GM21723 (cell line): ENCODE data around the gene SRSF1.
"Not testable (repeated sequence)": the region's sequence is repeated elsewhere in the genome, so short reads cannot be mapped to it uniquely, and the experiment has no call there.

ENCODE experiments used
- ATAC-seq: cut with Tn5 transposase; IDR thresholded peaks from one replicate; pipeline ENCODE4 v1.9.1; 2021; ENCODE audit warnings: mild to moderate bottlenecking, moderate library complexity; ENCODE audit not compliant: unreplicated experiment

Gene SRSF1

GRCh38 chr17:57970710-57971109, 36.3 kb downstream of the SRSF1 start:
- ATAC-seq = no peak

DNA sequence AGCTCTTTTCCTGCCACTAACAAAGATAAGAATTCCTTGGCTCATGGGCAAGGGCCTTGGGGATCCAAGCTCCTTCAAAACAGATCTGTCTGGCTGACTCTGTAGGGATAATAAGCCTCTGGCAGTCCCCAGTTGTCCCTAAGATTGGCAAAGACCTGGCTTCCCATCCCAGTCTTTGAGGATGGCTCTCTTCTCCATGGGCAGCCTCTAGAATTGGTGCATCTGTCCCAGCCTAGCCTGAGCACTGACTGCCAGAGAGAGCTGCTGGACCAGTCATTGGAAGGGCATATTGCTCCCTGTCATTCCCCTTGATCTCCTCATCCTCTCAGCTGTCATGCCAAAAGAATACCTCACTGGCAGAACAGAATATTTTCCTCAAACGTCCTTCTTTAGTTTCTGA, 38.6 kb downstream of the SRSF1 start:
- no peak for ATAC-seq

DNA sequence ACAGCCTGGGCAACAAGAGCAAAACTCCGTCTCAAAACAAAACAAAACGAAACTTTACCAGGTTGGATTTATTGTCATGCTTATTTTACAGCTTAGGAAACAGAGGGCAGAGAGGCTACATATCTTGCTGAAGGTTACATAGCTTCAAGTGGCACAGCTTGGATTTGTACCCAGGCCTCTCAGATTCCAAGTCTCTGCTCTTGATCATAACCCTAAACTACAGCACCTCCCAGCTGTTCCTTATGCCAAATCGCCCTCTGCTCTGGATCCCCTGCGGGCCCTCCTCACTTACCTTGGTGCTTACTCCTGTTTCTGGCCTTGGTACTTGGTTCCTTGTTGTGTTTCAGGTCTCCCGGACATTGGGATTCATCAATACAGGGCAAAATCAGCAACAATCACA, 40.2 kb downstream of the SRSF1 start:
- ATAC-seq = no peak

DNA sequence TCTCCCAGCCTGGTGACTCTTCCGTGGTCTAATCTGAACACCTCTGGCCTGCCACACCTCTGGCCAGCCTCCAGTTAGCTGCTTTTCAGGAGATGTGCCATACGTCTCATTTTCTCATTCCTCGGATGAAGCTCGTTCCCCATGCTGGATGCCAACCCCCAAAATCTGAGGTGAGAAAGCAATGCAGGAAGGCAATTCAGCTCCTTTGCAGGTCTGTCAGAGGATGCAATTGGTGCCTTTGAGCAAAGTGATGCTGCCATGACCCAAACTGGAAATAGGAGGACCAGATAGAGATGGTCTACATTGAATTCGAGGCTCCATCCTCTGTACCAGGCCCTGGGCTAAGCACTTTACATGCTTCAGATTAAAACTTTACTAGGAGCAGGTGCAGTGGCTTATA, 40.8 kb downstream of the SRSF1 start:
- no peak for ATAC-seq

GRCh38 chr17:57965521-57966160, 41.4 kb downstream of the SRSF1 start:
- no peak for ATAC-seq

GRCh38 chr17:57963149-57963511, 43.9 kb downstream of the SRSF1 start:
- no peak for ATAC-seq

- ATAC-seq = no peak
Observed at GRCh38 chr17:57962279-57963148, 44.5 kb downstream of the SRSF1 start.

DNA sequence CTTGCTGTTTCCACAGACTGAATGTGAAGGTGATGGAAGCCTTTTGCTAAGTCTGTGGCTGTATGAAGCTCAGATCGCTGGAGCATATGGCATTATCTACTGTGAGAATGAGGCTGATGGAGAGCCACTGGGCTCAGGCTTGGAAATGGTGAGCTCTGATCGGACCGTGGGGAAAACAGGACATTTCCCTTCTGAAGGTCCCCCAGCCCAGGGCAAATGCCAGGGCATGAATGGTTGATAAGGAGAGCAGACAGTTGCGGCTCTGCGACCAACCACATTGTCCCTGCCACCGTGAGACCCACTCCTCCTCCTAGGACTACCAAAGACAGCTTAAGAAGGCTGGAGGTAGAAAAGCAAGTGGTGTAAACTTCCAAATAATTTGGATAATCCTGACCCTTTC, 47.1 kb downstream of the SRSF1 start:
- no peak for ATAC-seq

- ATAC-seq = not testable (repeated sequence)
Observed at GRCh38 chr17:57958391-57958790, 48.7 kb downstream of the SRSF1 start.

GRCh38 chr17:57957886-57958285, 49.2 kb downstream of the SRSF1 start:
- no peak for ATAC-seq

- ATAC-seq = no peak
Observed at GRCh38 chr17:57957120-57957850, 49.8 kb downstream of the SRSF1 start.

GRCh38 chr17:57956291-57957119, 50.5 kb downstream of the SRSF1 start:
- ATAC-seq = peak; percentile 71

DNA sequence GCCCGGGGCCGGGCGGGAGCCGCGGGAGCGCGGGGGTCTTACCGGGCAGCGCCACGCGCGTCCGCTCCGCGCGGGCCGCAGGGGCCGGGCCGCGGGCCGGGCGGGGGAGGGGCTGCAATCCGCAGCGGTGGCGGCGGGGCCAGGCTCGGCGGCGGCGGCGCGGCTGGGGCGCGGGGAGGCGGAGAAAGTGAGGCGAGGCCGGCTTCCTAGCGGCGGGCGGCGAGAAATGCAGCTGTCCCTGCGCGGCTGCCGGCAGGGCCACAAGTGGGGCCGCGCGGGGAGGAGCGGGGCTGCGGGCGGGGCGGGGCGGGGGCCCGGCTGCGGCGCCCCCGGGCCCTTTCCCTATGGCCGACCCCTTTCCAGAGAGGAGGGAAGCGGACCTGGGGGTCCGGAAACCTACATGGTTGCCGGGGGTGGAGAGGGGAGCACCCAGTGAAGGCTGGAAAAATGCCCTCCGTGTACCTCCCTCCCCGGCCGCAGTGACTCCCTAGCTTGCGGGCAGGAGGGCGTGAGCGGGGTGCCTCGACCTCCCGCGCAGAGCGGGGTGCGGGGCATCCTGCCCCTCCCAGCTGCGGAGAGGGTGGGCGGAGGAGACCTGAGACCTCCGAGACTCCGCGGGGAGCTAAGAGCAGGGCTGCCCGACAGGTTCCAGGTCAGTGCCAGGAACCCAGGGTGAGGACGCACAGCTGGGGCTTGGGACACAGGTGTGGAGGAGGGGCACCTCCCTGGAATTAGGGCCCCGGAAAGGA, 51.7 kb downstream of the SRSF1 start, which contains the start of gene CUEDC1:
TSS of gene CUEDC1 (minus strand) at position 230 of the 749 bp plus-strand sequence. CDS start 69,848 bp downstream, outside the sequence.
- ATAC-seq = peak; percentile 55

DNA sequence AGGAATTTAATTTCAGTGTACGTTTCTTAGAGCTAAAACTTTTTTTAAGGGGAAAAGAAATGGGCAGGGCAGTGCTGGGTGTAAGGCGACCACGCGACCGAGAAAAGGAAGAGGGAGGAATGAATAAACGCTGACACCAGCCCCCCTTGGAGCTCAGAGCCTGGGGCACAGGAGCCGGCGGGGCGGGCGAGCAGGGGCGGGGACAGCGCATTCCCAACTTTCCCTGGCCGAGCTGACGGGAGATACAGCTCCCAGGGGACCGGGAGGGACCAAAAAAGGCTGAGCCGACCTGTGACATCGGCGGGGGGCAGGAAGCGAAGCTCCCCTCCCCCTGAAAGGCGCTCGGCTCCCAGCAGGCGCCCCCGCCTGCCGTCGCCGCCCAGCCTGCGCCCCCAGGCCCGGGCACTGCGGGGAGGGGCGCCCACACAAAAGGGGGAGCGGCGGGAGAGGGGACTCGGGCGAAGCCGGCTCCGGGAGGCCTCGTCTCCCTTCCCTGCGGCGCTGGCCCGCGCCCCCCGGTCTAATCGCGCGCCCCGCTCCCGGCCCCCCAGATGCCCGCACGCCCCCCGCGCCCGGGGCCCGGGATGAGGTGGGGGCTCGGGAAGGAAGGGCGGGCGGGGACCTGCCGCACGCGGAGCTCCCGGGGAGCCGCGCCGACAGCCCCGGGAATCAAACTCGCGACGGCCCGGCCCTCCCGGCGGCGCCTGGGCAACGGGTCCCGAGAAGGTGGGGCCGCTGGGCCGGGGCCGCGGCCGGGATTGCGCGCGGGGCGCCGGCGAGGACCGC, 52.5 kb downstream of the SRSF1 start:
- ATAC-seq = no peak

DNA sequence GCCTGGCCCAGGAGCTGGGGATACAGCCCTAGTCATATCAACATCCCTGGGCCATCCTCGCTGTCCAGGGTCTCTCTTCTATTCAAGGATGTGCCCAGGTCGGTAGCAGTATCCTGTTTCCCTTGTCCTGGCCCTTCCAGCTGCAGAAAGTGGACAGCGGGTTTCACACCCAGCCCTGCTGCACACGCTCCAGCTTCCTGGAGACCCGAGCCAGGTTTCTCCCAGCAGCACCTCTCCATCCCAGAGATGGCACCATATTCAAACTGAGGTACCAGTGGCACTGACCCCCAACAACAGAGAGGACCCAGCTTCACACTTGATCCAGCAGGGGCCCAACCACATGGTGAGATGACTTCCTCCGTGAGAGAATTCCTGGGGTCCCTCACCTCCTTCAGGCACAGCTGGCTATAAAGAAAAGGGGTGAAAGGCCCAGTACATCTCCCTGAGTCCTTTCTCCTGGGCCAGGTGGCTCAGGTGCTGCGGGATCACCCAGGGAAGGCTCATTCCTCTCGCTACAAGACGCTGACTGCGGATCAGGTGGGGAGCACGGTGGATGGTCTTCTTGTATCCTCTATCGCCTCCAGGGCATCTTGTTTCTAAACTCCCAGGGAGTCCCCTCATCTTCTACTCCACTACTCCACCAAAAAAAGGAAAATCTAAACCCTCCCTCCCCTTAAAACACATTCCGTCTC, 53.2 kb downstream of the SRSF1 start:
- ATAC-seq = no peak
